Spleen (tissue), 11 donors: ENCODE data around the gene RBMS1. TPM values are rescaled to one million over a fixed set of nuclear protein-coding genes. Genes with fewer than 3 reads are reported as not detected.

Experiments
- DNase-seq: peaks from one replicate; pipeline ENCODE4 v3.0.0-alpha.2; 2020
- H3K27ac ChIP-seq, 8 donors: fragments of 200-600 bp; sonication (generic) in 7 of 8; 1 replicate in 4 of 8; 2 replicates in 4 of 8; pipeline versions ENCODE4 v1.5.0 to v1.8.0; 2016 to 2021; ENCODE audit warnings: inconsistent platforms in 4 of 8, mild to moderate bottlenecking in 4 of 8, moderate library complexity in 1 of 8
- H3K27me3 ChIP-seq, 7 donors: fragments of 200-600 bp; sonication (generic) in 6 of 7; replicated peaks in 1 of 7; 1 replicate in 4 of 7; 2 replicates in 3 of 7; pipeline versions ENCODE4 v1.5.0 to v1.8.0; 2016 to 2021; ENCODE audit warnings: inconsistent platforms in 3 of 7, mild to moderate bottlenecking in 1 of 7
- H3K36me3 ChIP-seq, 6 donors: fragments of 200-600 bp; sonication (generic) in 5 of 6; 1 replicate in 4 of 6; 2 replicates in 2 of 6; pipeline versions ENCODE4 v1.5.0 to v1.8.0; 2016 to 2021; ENCODE audit warnings: inconsistent platforms in 2 of 6
- H3K4me1 ChIP-seq, 6 donors: fragments of 200-600 bp; sonication (generic) in 5 of 6; 1 replicate in 3 of 6; 2 replicates in 3 of 6; pipeline versions ENCODE4 v1.5.0 to v1.8.0; 2016 to 2021; ENCODE audit warnings: inconsistent platforms in 3 of 6
- H3K4me3 ChIP-seq, 8 donors: fragments of 200-600 bp; sonication (generic) in 7 of 8; 1 replicate in 4 of 8; 2 replicates in 4 of 8; pipeline versions ENCODE4 v1.5.0 to v1.8.0; 2016 to 2021; ENCODE audit warnings: inconsistent platforms in 4 of 8, mild to moderate bottlenecking in 4 of 8, moderate library complexity in 2 of 8
- H3K9me3 ChIP-seq, 8 donors: fragments of 200-600 bp; sonication (generic) in 7 of 8; 1 replicate in 4 of 8; 2 replicates in 4 of 8; pipeline versions ENCODE4 v1.5.0 to v1.8.0; 2016 to 2021; ENCODE audit warnings: inconsistent platforms in 4 of 8
- CTCF ChIP-seq, 11 experiments: fragments of 200-600 bp in 7 of 11; fragments of 450-650 bp in 4 of 11; sonication (generic) in 4 of 11; IDR thresholded peaks in 8 of 11; conservative IDR thresholded peaks in 3 of 11; 1 replicate in 7 of 11; 2 replicates in 4 of 11; pipeline versions ENCODE4 v1.4.0 to v1.8.0; 2016 to 2021; ENCODE audit warnings: antibody characterized with exemption in 11 of 11, inconsistent platforms in 4 of 11, mild to moderate bottlenecking in 1 of 11
- POLR2A ChIP-seq, 3 donors: fragments of 450-650 bp; IDR thresholded peaks; one replicate each; pipeline ENCODE4 v1.5.1; 2017; ENCODE audit warnings: antibody characterized with exemption in 3 of 3, mild to moderate bottlenecking in 1 of 3
- POLR2AphosphoS5 ChIP-seq, 3 donors: sonication (generic); formaldehyde crosslinking; IDR thresholded peaks; one replicate each; pipeline ENCODE4 v1.5.1; 2017; ENCODE audit warnings: antibody characterized with exemption in 3 of 3
- WGBS, 5 donors: extraction: QIAGEN DNeasy Blood & Tissue Kit in 3 of 5; methylation state at CpG; one replicate each; pipeline versions ENCODE4 v1.1.5 to v1.1.7; 2013 to 2018; 5-methylcytosine and 5-hydroxymethylcytosine counted together
- intact Hi-C: fragments of 100-400 bp; cut with DNase I; formaldehyde crosslinking; loops from one replicate; pipeline ENCODE4 v1.15.0; 2023; ENCODE audit warnings: low total_unique reads
- polyA plus RNA-seq, 3 donors: library from polyadenylated mRNA; stranded (reverse); fragments of 200-250 nt; gene quantifications; one replicate each; pipeline ENCODE4 v1.2.1, GENCODE V29; 2013
- total RNA-seq, 7 donors: library from RNA; depleted of rRNA in 3 of 7; stranded (reverse); fragments of >200 nt in 3 of 7; fragmentation: NEBNext Ultra II Directional in 4 of 7; extraction: Animal tissue kit (Norgen Biotek cat#: 25700) in 4 of 7; gene quantifications; one replicate each; pipeline versions ENCODE4 v1.1.0 to v1.2.1, GENCODE V29; 2016 to 2021
- donor health status: healthy with polysubstance abuse.
- donor health status: DM: no; HTN: no; CAD: no; lungs with moderate emphysema.
- donor health status: DM: no; HTN: no; CAD: no.
- donor health status: Bipolar disorder and iron deficiency.
- donor health status: healthy.
- donor health status: DM: no; HTN: no; CAD: no.
- donor health status: DM: yes; HTN: yes; CAD: no.

RBMS1 gene
- total and polyA plus RNA-seq, 10 donors: 18.8 to 151 (median 118) TPM

GRCh38 chr2:160228141-160228917 is 265.3 kb downstream of the RBMS1 start:
- Histone ChIP-seq H3K9me3 (no peaks in the 10 kb centered on the region), H3K27ac (no peak overlapping the region), H3K4me3 (no peak overlapping the region), H3K27me3 (no peaks in the 10 kb centered on the region), H3K4me1 (peaks cover 0 to 3% (median 0%) of the 10 kb centered on the region in 6 donors), H3K36me3 (no peaks in the 10 kb centered on the region)
- WGBS, 5 donors: 81 to 95% (median 94%) methylated on average over 5 of the region's 5 CpGs
- no peak for TF ChIP-seq POLR2AphosphoS5 (IDR thresholded peaks at IDR 0.05)
- TF ChIP-seq CTCF (IDR thresholded peaks at IDR 0.05 in 8 of 11, conservative IDR thresholded peaks at IDR 0.05 in 3 of 11): no peak
- no peak for TF ChIP-seq POLR2A (IDR thresholded peaks at IDR 0.05)
- intact Hi-C loops: no loop called here
- no peak for DNase-seq

- 53 to 59% (median 55%) methylated on average over 5 of the region's 5 CpGs for WGBS, 5 donors
- DNase-seq: no peak
- peaks cover 0 to 3% (median 0%) of the 10 kb centered on the region in 6 donors for H3K4me1 ChIP-seq
- H3K9me3 ChIP-seq: no peaks in the 10 kb centered on the region
- intact Hi-C loops: no loop called here
- H3K36me3 ChIP-seq: no peaks in the 10 kb centered on the region
- no peak for TF ChIP-seq POLR2A (IDR thresholded peaks at IDR 0.05)
- no peak for TF ChIP-seq POLR2AphosphoS5 (IDR thresholded peaks at IDR 0.05)
- TF ChIP-seq CTCF (IDR thresholded peaks at IDR 0.05 in 8 of 11, conservative IDR thresholded peaks at IDR 0.05 in 3 of 11): no peak
- no peak overlapping the region for H3K27ac ChIP-seq
- H3K4me3 ChIP-seq: no peak overlapping the region
- no peaks in the 10 kb centered on the region for H3K27me3 ChIP-seq
These were observed 266.2 kb downstream of the RBMS1 start for GRCh38 chr2:160227293-160227915.

- no peak for DNase-seq
- TF ChIP-seq POLR2A (IDR thresholded peaks at IDR 0.05): no peak
- TF ChIP-seq POLR2AphosphoS5 (IDR thresholded peaks at IDR 0.05): no peak
- no peak for TF ChIP-seq CTCF (IDR thresholded peaks at IDR 0.05 in 8 of 11, conservative IDR thresholded peaks at IDR 0.05 in 3 of 11)
- Histone ChIP-seq H3K9me3 (no peaks in the 10 kb centered on the region), H3K4me1 (peaks cover 0 to 8% (median 5%) of the 10 kb centered on the region in 6 donors), H3K27ac (no peak overlapping the region), H3K36me3 (no peaks in the 10 kb centered on the region), H3K4me3 (no peak overlapping the region), H3K27me3 (no peaks in the 10 kb centered on the region)
- intact Hi-C loops: no loop called here
- 82 to 93% (median 85%) methylated on average over 4 to 5 of the region's 5 CpGs for WGBS, 5 donors
These were observed 267.2 kb downstream of the RBMS1 start for GRCh38 chr2:160226367-160226766.

- no peak overlapping the region for H3K4me3 ChIP-seq
- intact Hi-C loops: no loop called here
- no peak for TF ChIP-seq POLR2A (IDR thresholded peaks at IDR 0.05)
- no peak for TF ChIP-seq POLR2AphosphoS5 (IDR thresholded peaks at IDR 0.05)
- TF ChIP-seq CTCF (IDR thresholded peaks at IDR 0.05 in 8 of 11, conservative IDR thresholded peaks at IDR 0.05 in 3 of 11): no peak
- no peak overlapping the region for H3K27ac ChIP-seq
- no peaks in the 10 kb centered on the region for H3K27me3 ChIP-seq
- H3K9me3 ChIP-seq: no peaks in the 10 kb centered on the region
- 86 to 97% (median 94%) methylated on average over 4 of the region's 4 CpGs for WGBS, 5 donors
- H3K4me1 ChIP-seq: peaks cover 0 to 15% (median 10%) of the 10 kb centered on the region in 6 donors
- no peaks in the 10 kb centered on the region for H3K36me3 ChIP-seq
- DNase-seq: no peak
These were observed 267.9 kb downstream of the RBMS1 start for GRCh38 chr2:160225722-160226121.
